Measurements from ENCODE around the gene FARP1.

The FARP1 gene

GRCh38 chr13:98339684-98340425 lies 197.0 kb downstream of the FARP1 start:
- no peak for DNase-seq

GRCh38 chr13:98342953-98343352 lies 200.1 kb downstream of the FARP1 start:
- DNase-seq, result no peak

- no peak for DNase-seq
Measured at GRCh38 chr13:98343461-98343860, 200.6 kb downstream of the FARP1 start.

GRCh38 chr13:98344392-98344791 lies 201.5 kb downstream of the FARP1 start:
- no peak for DNase-seq

GRCh38 chr13:98345107-98345935 lies 202.4 kb downstream of the FARP1 start:
- DNase-seq, result no peak

- DNase-seq, result no peak
Measured at GRCh38 chr13:98346904-98347636, 204.2 kb downstream of the FARP1 start.

GRCh38 chr13:98347756-98348155 lies 204.9 kb downstream of the FARP1 start:
- DNase-seq, result no peak

GRCh38 chr13:98348466-98349200 lies 205.7 kb downstream of the FARP1 start:
- DNase-seq, result no peak

- DNase-seq, result no peak
Measured at GRCh38 chr13:98349731-98350305, 206.9 kb downstream of the FARP1 start.

GRCh38 chr13:98350746-98351330 lies 207.9 kb downstream of the FARP1 start:
- DNase-seq, result no peak

- no peak for DNase-seq
Measured at GRCh38 chr13:98351636-98352035, 208.7 kb downstream of the FARP1 start.

- DNase-seq, result no peak
Measured at GRCh38 chr13:98352226-98352625, 209.3 kb downstream of the FARP1 start.

- DNase-seq, result no peak
Measured at GRCh38 chr13:98353750-98354149, 210.9 kb downstream of the FARP1 start.

GRCh38 chr13:98358937-98359336 lies 216.0 kb downstream of the FARP1 start:
- DNase-seq, result no peak

- DNase-seq, result no peak
Measured at GRCh38 chr13:98360545-98360944, 217.7 kb downstream of the FARP1 start.

GRCh38 chr13:98363326-98363725 lies 220.4 kb downstream of the FARP1 start:
- DNase-seq, result no peak

GRCh38 chr13:98364179-98364578 lies 221.3 kb downstream of the FARP1 start:
- DNase-seq, result no peak

GRCh38 chr13:98364647-98365046 lies 221.8 kb downstream of the FARP1 start:
- no peak for DNase-seq

- DNase-seq, result no peak
Measured at GRCh38 chr13:98365302-98365701, 222.4 kb downstream of the FARP1 start.

GRCh38 chr13:98366010-98366409 lies 223.1 kb downstream of the FARP1 start:
- no peak for DNase-seq

- DNase-seq, result no peak
Measured at GRCh38 chr13:98366443-98366842, 223.5 kb downstream of the FARP1 start.

- no peak for DNase-seq
Measured at GRCh38 chr13:98366959-98367358, 224.1 kb downstream of the FARP1 start.
